ENCODE measurements around the gene SETD2. TPM values are rescaled to one million over a fixed set of nuclear protein-coding genes. Genes with fewer than 3 reads are reported as not detected.
A peak's percentile ranks its signal among the peaks of the same experiment; 100 is the strongest.
"Not testable (repeated sequence)": the region's sequence is repeated elsewhere in the genome, so short reads cannot be mapped to it uniquely, and the experiment has no call there.

Gene SETD2, protein sequence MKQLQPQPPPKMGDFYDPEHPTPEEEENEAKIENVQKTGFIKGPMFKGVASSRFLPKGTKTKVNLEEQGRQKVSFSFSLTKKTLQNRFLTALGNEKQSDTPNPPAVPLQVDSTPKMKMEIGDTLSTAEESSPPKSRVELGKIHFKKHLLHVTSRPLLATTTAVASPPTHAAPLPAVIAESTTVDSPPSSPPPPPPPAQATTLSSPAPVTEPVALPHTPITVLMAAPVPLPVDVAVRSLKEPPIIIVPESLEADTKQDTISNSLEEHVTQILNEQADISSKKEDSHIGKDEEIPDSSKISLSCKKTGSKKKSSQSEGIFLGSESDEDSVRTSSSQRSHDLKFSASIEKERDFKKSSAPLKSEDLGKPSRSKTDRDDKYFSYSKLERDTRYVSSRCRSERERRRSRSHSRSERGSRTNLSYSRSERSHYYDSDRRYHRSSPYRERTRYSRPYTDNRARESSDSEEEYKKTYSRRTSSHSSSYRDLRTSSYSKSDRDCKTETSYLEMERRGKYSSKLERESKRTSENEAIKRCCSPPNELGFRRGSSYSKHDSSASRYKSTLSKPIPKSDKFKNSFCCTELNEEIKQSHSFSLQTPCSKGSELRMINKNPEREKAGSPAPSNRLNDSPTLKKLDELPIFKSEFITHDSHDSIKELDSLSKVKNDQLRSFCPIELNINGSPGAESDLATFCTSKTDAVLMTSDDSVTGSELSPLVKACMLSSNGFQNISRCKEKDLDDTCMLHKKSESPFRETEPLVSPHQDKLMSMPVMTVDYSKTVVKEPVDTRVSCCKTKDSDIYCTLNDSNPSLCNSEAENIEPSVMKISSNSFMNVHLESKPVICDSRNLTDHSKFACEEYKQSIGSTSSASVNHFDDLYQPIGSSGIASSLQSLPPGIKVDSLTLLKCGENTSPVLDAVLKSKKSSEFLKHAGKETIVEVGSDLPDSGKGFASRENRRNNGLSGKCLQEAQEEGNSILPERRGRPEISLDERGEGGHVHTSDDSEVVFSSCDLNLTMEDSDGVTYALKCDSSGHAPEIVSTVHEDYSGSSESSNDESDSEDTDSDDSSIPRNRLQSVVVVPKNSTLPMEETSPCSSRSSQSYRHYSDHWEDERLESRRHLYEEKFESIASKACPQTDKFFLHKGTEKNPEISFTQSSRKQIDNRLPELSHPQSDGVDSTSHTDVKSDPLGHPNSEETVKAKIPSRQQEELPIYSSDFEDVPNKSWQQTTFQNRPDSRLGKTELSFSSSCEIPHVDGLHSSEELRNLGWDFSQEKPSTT (N-terminal part only)
- 10 to 100 TPM; 35.3 to 42.0 TPM for total RNA-seq

DNA sequence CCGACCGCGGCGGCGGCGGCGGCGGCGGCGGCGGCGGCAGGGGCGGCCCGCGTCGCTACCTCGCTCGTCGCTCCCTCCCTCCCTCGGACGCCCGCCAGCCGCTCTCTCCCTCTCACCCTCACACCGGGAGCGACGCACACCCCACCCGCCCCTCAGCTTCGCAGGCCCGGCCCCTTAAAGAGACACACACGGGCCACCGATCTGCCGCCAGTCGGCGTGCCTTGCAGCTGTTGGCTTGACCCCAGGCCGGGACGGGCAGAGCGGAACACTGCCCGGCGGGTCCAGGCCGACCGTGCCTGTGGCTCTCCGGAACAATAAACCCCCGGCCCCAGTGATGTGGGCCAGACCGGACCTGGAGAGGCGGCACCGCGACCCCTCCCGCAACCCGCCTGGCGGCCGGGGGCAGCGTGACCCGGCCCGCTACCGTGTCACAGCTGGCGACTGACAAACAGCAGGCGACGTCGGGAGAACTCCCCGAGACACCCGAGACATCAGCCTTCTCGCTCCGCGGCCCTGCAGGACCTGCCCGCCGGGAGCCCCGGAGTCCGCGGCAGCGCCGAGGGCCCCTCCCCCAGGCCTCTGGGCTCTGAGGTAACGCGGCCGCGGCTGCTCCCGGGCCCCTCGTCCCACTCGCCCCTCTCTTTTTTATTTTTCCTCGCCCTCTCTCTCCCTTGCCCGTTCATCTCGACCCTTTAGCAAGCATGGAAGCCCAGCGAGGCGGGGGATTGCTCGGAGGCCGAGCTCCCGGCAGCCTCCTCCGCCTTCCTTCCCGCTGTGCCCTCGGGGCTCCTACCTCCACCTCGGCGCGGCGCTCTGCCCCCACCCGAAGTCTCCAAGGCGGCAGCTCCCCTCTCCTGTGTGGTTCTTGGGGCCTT, at the start of gene SETD2:
SETD2 (minus strand) TSS at position 107 of the 875 bp plus-strand sequence. CDS start 189 bp downstream, outside the sequence.
- H3K9me3 Mint-ChIP-seq, result no peaks in the 10 kb centered on the region
- H3K36me3 Mint-ChIP-seq, result peaks cover 19 to 29% of the 10 kb centered on the region in 2 donors

DNA sequence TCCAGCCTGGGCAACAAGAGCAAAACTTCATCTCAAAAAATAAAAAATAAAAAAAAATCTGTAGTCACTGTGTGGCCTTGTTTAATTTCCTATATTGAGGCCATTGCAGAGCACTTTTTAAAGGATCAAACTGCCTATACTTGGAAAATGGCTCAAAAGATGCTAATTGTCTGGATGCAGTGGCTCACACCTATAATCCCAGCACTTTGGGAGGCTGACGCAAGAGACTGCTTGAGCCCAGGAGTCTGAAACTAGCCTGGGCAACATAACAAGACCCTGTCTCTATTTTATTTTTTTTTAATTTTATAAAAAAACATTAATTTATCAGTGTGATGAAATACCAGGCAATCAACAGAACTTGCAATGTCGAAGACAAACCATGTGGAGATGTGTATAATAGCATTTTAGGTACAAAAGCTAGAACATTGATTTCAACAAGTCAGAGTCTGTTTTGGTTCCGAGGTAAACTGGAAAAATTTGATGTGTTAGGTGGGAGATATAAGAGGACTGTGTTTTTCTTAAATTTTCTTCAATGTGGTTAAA, 47.0 kb upstream of the SETD2 start:
- DNase-seq (ENCODE audit: low spot score in 2 of 2) (no peak), ATAC-seq (no peak)
- Mint-ChIP-seq H3K36me3 (no peaks in the 10 kb centered on the region), H3K27ac (no peak overlapping the region), H3K9me3 (no peaks in the 10 kb centered on the region)

More for the DNA sequence above, at the start of gene SETD2:
- DNase-seq (ENCODE audit: low spot score in 2 of 2), result peak; percentile 73 to 79
- peak within 1 kb of the TSS; percentile 94 to 100 for H3K27ac Mint-ChIP-seq
- ATAC-seq, result peak; percentile 71 to 91

DNA sequence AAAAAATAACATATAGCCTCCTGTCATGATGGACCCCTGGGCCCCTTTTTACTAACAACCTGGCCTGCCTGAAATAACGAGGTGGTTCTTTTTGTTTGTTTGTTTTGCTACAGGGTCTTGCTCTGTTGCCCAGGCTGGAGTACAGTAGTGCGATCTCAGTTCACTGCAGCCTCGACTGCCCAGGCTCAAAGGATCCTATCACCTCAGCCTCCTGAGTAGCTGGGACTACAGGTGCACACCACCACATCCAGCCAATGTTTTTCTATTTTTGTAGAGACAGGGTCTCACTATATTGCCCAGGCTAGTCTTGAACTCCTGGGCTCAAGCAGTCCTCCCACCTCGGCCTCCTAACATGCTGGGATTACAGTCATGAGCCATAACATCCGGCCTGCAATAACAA, 42.1 kb upstream of the SETD2 start:
- H3K27ac Mint-ChIP-seq; DNase-seq (ENCODE audit: low spot score in 2 of 2); H3K36me3 Mint-ChIP-seq; H3K9me3 Mint-ChIP-seq; ATAC-seq: not testable (repeated sequence)

DNA sequence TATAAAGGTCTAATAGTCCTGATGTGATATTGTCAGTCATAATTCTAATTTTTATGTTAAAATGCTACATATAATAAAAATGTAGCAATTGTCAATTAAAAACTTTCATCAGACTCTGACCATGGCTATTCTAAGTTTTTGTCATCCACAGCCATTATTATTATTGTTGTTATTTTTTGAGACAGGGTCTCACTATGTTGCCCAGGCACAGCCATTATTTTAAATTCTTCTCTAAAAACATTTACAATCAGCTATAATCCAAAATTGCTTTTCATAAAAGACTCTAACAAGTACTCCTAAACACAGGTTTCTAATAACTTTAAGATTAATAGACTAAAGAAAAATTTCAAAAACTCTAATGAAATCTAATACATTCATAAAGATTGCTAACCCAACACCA, 41.0 kb upstream of the SETD2 start:
- ATAC-seq (no peak), DNase-seq (ENCODE audit: low spot score in 2 of 2) (no peak)
- H3K27ac Mint-ChIP-seq, result no peak overlapping the region
- H3K36me3 Mint-ChIP-seq, result no peaks in the 10 kb centered on the region
- no peaks in the 10 kb centered on the region for H3K9me3 Mint-ChIP-seq

DNA sequence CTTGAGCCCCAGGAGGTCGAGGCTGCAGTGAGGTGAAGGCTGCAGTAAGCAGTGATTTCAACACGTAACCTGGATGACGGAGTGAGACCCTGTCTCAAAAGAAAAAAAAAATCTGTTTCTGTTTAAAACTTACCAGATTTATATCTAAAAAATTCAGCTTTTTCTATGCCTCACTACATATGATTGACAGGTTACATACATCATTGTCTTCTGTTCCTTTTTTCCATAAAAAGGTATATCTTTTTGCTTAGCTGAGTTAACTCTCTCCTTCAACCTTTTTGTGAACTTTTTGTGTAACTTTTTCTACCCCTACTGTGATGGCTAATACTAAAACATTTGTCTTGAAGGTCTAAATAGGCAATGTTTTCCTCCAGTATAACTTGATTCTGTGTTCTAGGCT, 38.6 kb upstream of the SETD2 start:
- Mint-ChIP-seq H3K9me3 (no peaks in the 10 kb centered on the region), H3K36me3 (no peaks in the 10 kb centered on the region), H3K27ac (no peak overlapping the region)
- DNase-seq (ENCODE audit: low spot score in 2 of 2) (no peak), ATAC-seq (no peak)

DNA sequence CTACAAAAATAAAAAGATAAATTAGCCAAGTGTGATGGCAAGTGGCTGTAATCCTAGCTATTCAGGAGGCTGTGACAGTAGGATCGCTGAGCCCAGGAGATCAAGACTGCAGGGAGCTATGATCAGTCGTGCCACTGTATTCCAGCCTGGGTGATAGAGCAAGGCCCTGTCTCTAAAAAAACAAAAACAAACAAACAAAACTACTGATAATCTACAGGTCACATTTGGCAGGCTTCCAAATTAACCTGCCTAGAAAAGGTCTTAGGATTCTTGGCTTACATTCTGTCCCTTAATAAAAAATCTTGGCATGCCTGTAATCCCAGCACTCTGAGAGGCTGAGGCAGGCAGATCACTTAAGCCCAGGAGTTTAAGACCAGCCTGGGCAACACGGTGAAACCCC, 33.4 kb upstream of the SETD2 start:
- H3K27ac Mint-ChIP-seq, result no peak overlapping the region
- peaks cover 0 to 3% of the 10 kb centered on the region in 2 donors for H3K9me3 Mint-ChIP-seq
- H3K36me3 Mint-ChIP-seq, result no peaks in the 10 kb centered on the region
- ATAC-seq, result no peak
- no peak for DNase-seq (ENCODE audit: low spot score in 2 of 2)

DNA sequence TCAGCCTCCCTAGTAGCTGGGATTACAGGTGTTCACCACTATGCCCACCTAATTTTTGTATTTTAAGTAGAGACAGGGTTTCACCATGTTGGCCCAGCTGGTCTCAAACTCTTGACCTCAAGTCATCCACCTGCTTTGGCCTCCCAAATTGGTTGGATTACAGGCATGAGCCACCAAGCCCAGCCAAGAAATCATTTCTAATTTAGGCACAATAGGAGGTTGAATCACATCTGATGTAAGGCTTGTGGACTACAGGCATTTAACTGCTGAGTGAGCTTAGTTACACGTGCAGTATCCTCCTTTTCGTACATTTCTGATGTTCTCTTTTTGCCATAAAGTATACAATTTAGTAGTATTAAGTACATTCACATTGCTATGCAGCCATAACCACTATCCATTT, 31.1 kb upstream of the SETD2 start:
- H3K36me3 Mint-ChIP-seq, result no peaks in the 10 kb centered on the region
- H3K9me3 Mint-ChIP-seq, result peaks cover 0 to 3% of the 10 kb centered on the region in 2 donors
- no peak overlapping the region for H3K27ac Mint-ChIP-seq
- ATAC-seq, result no peak
- no peak for DNase-seq (ENCODE audit: low spot score in 2 of 2)

DNA sequence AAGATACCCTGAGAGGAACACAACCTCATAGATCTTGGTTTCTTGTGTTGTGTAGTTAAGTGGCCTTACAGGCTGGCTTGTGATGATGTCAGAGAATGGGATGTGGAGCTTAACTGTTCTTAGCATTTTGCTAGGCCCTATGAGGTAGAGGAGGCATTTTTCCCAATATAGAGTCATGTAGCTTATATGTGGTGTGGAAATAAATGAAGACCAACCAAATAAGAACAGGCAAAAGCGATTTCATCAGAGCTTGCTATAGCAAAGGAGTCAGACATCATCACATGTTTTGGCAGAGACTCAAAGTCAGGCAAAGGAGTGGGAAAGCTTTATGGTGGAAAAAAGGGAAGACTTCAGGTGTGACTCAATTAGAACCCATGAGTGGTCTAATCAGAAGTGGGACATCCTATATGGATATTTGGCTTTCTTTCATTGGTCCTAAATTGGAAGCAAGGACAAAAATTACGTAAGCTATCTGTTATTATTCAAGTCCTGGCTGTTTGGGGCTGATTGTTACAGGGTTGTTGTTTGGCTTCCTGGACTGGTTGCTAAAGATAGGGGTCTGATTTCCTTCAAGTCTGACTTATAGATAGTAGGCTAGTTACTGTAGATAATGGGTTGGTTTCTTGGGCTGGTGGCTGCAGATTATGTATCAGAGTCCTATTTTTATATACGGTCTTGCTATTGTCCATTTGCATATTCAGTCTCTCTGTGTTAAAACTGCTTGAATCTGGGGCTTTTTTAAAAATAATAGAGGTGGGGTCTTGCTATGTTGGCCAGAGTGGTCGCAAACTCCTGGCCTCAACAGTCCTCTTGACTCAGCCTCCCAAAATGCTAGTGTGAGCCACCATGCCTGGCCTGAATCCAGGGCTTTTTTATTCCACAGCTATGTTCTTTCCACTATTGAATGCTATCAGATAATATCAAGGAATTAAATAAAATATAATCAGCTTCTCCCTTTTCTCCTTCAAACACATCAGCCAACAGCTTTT, 30.3 kb upstream of the SETD2 start:
- no peak overlapping the region for H3K27ac Mint-ChIP-seq
- peaks cover 0 to 3% of the 10 kb centered on the region in 2 donors for H3K9me3 Mint-ChIP-seq
- H3K36me3 Mint-ChIP-seq, result no peaks in the 10 kb centered on the region
- no peak for DNase-seq (ENCODE audit: low spot score in 2 of 2)
- ATAC-seq, result no peak

DNA sequence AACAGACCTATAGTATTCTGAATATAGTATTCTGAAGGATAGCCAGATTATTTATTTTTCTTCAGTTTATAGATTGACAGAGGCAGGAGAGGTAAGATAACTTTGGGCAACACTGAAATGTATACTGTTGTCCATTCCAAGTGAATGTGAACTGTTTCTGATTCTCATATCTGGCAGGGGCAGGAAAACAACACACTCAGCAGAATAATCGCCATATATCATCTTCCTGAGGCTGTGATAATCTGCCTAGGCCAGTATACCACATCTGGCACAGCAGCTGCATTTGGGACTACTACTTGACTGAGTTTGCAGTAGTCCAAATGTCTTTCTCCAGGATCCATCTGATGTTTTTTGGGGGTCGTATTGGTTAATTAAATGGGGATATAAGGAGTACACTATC, 22.4 kb upstream of the SETD2 start:
- no peaks in the 10 kb centered on the region for H3K9me3 Mint-ChIP-seq
- H3K36me3 Mint-ChIP-seq, result no peaks in the 10 kb centered on the region
- ATAC-seq (no peak), DNase-seq (ENCODE audit: low spot score in 2 of 2) (no peak)
- peak overlapping the region in 1 of 2 donors; percentile 29 for H3K27ac Mint-ChIP-seq

DNA sequence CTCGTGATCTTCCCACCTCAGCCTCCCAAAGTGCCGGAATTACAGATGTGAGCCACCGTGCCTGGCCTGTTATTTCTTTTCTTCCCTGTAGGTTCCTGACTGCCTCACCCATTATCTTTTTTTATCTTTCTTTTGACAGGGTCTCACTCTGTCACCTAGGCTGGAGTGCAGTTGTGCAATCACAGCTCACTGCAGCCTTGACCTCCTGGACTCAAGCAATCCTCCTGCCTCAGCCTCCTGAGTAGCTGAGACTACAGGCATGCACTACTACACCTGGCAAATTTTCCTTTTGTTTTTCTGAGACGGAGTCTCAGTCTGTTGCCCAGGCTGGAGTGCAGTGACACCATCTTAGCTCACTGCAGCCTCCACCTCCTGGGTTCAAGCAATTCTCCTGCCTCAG, 17.8 kb upstream of the SETD2 start:
- ATAC-seq; H3K9me3 Mint-ChIP-seq; DNase-seq (ENCODE audit: low spot score in 2 of 2); H3K36me3 Mint-ChIP-seq: not testable (repeated sequence)
- H3K27ac Mint-ChIP-seq, result peak overlapping the region in 1 of 2 donors; percentile 7

DNA sequence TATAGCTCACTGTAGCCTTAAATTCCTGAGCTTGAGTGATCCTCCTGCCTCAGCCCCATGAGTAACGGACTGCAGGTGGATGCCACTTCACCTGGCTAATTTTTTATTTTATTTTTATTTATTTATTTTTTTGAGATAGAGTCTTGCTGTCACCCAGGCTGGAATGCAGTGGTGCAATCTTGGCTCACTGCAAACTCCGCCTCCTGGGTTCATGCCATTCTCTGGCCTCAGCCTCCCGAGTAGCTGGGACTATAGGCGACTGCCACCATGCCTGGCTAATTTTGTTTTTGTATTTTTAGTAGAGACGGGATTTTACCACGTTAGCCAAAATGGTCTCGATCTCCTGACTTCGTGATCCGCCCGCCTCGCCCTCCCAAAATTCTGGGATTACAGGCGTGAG, 16.1 kb upstream of the SETD2 start:
- not testable (repeated sequence) for H3K36me3 Mint-ChIP-seq; H3K9me3 Mint-ChIP-seq; ATAC-seq; DNase-seq (ENCODE audit: low spot score in 2 of 2); H3K27ac Mint-ChIP-seq

DNA sequence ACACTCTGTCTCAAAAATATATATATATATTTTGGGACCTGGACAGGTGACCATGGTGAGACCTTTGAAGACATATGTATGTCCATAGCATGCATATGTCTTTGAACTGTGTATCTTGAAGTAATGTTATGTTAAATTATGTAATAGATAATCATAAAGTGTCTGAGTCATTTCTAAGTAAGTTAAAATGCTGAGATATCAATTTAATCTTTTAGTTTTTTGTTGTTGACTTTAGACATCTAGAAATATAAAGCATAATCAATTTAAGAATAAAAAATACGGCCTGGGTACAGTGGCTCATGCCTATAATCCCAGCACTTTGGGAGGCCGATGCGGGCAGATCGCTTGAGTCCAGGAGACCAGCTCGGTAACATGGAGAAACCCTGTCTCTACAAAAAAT, 12.7 kb upstream of the SETD2 start:
- Mint-ChIP-seq H3K9me3 (no peaks in the 10 kb centered on the region), H3K36me3 (no peaks in the 10 kb centered on the region), H3K27ac (no peak overlapping the region)
- DNase-seq (ENCODE audit: low spot score in 2 of 2), result no peak
- ATAC-seq, result no peak

DNA sequence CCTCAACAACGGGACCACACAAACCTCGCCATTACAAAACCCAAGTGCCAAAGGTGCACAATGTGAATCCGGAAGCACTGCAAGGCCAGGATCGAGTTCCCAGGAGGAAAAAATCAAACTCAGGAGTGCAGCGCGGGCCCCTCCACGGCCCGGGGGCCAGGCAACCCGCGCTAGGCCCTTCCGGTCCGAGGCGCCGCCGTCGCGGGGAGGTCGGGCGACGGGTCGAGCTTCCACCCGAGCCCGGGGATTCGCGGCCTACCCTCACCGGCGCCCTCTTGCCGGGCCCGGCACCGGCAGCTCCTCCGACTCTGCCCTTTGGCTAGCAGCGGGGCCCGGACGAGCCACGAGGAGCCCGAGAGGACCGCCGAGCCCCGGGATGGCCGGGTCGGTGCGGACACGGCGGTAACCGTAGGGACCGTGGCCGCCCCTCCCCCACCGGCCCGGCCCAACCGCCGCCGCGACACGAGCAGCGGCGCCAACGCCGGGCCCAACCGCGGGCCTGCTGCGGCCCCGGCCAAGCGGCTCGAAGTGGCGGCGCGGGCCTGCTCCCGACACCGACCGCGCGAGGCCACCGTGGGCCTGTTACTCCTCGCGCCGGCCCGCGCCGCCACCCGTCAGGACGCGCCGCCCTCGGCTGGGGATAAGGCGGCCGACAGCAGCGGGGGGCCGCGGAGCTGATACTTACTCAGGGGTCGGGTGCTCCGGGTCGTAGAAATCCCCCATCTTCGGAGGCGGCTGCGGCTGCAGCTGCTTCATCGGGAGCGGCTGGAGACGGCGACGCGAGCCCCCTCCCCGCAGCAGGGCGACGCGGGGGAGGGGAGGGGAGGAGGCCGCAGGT, 525 bp downstream of the SETD2 start:
- Mint-ChIP-seq H3K9me3 (no peaks in the 10 kb centered on the region), H3K36me3 (peaks cover 19 to 29% of the 10 kb centered on the region in 2 donors), H3K27ac (peak overlapping the region; percentile 94 to 100)
- ATAC-seq (peak; percentile 27 to 29), DNase-seq (ENCODE audit: low spot score in 2 of 2) (peak; percentile 63 to 75)

DNA sequence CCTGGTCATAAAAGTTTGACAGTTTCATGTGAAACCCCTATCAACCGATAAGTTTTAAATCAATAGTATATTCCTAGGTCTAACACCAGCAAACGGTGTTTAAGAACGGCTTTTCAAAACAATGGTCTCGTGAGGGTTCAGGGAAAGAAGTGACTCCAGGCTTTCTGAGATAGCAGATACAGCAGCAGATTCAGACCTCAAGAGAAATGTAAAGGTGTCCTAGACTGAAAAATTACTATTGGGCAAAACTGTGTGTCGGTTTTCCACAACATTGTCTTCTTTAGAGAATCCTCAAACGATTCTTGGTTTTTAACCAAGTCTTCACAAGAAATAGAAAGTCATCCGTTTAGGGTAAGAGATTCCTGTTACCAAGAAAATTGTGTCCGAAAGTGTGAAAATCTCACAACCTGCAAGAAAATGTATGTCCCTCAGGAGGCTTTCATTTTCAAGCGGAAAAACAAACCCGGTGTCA, 1.2 kb downstream of the SETD2 start:
- no peaks in the 10 kb centered on the region for H3K9me3 Mint-ChIP-seq
- H3K36me3 Mint-ChIP-seq, result peaks cover 19 to 29% of the 10 kb centered on the region in 2 donors
- no peak for ATAC-seq
- no peak for DNase-seq (ENCODE audit: low spot score in 2 of 2)
- peak overlapping the region; percentile 94 to 100 for H3K27ac Mint-ChIP-seq
